ENCODE measurements around the gene SNTB2.

Gene SNTB2

DNA sequence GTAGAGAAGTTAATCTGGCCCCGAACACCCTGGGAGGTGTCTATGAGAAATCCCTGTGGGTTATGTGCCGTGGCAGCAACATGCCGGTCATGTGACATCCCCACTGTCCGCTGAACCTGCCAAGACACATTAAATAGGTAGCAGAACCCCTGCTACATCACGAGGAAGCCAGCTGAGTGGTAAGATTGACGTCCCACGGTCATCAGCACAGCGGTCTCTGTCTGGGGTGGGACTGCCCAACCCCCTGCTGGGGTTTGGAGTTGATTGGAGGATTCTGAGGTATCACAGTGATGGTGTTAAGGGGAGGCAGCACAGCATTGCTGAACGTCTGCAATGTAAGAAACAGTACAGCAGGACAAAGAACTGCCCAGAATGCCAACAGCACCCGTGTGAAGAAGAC is 162.6 kb downstream of the SNTB2 start:
- DNase-seq = no peak

GRCh38 chr16:69350536-69351133 is 163.7 kb downstream of the SNTB2 start:
- DNase-seq = no peak

DNA sequence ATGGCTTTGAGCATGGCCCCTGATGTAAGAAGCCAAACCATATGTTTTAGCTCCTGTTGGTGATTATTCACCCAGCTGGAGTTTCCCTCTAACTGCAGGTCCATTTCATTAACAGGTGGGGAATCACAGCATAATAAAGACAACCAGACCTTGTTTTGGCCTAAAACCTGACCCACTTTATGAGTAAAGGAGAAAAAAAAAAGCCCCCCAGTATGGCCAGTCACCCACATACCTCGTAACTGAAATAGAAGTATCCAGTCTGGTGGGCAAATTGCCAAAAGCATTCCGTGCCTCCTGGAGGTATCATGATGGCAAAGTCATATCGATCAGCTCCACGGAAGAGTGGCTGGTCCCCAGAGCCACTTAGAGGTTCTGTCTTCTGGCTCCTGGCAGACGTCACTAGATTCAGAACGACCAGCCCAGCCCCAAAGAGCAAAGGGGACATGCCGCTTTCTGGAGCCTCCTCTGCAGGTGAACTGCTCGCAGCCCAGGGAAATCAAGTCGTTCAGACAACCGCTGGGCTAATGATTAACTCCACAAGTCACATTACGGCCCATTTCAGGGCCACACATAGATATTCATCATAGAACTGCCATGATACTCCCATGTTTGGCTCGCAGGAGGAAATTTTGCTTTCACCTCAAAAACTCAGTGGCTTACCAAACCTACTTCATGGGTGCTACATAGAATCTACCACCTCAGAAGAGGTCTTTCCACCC is 164.5 kb downstream of the SNTB2 start, which contains the start of gene TMED6:
TMED6 (minus strand) TSS at position 478 of the 719 bp plus-strand sequence; CDS start at position 445, 33 bp downstream.
- DNase-seq = no peak
